Adrenal gland (tissue), 5 donors: ENCODE results near the gene MXRA8.

ENCODE experiments used
- CTCF ChIP-seq, 6 experiments: fragments of 450-650 bp in 4 of 6; fragments of 200-600 bp in 2 of 6; sonication (generic) in 1 of 6; IDR thresholded peaks; 1 replicate in 5 of 6; 2 replicates in 1 of 6; pipeline versions ENCODE4 v1.5.1 to v1.8.0; 2016 to 2021; ENCODE audit warnings: antibody characterized with exemption in 6 of 6, mild to moderate bottlenecking in 2 of 6, moderate library complexity in 1 of 6
- POLR2A ChIP-seq, 2 donors: fragments of 450-650 bp; IDR thresholded peaks; one replicate each; pipeline ENCODE4 v1.6.1; 2017; ENCODE audit warnings: antibody characterized with exemption in 2 of 2, mild to moderate bottlenecking in 2 of 2, moderate library complexity in 1 of 2
- donor health status: DM: no; HTN: no; CAD: no.

GRCh38 chr1:1314678-1315335 is 43.5 kb downstream of the MXRA8 start:
- TF ChIP-seq CTCF (IDR thresholded peaks at IDR 0.05) (no peak), POLR2A (IDR thresholded peaks at IDR 0.05) (no peak)
